Activated CD4-positive, alpha-beta T cell treated with anti-CD3 and anti-CD28 coated beads, Interleukin-10, Interleukin-2, amounts not matched to agents 100 ng/mL and 50 ng/mL, durations not matched to agents 16 hours and 8 hours (primary cell): ENCODE results near the gene MRPL33.
A peak's percentile ranks its signal among the peaks of the same experiment; 100 is the strongest.
"Not testable (repeated sequence)": the region's sequence is repeated elsewhere in the genome, so short reads cannot be mapped to it uniquely, and the experiment has no call there.

Source experiments
- DNase-seq: peaks from one replicate; pipeline ENCODE4 v3.0.0-alpha.2; 2020

Gene MRPL33

GRCh38 chr2:27742571-27742970 is 28.9 kb upstream of the MRPL33 start:
- DNase-seq = no peak

- not testable (repeated sequence) for DNase-seq
These were observed 26.0 kb upstream of the MRPL33 start for GRCh38 chr2:27745494-27745893.

GRCh38 chr2:27746325-27746724 is 25.2 kb upstream of the MRPL33 start:
- no peak for DNase-seq

- no peak for DNase-seq
These were observed 23.6 kb upstream of the MRPL33 start for GRCh38 chr2:27747827-27748352.

GRCh38 chr2:27748803-27749554 is 22.5 kb upstream of the MRPL33 start:
- not testable (repeated sequence) for DNase-seq

GRCh38 chr2:27751377-27751776 is 20.1 kb upstream of the MRPL33 start:
- no peak for DNase-seq

GRCh38 chr2:27752551-27753237 is 18.8 kb upstream of the MRPL33 start:
- no peak for DNase-seq

- DNase-seq = peak; percentile 88
These were observed 17.4 kb upstream of the MRPL33 start for GRCh38 chr2:27754138-27754588.

- no peak for DNase-seq
These were observed 16.7 kb upstream of the MRPL33 start for GRCh38 chr2:27754831-27755230.

- no peak for DNase-seq
These were observed 15.4 kb upstream of the MRPL33 start for GRCh38 chr2:27756091-27756490.

- no peak for DNase-seq
These were observed 14.7 kb upstream of the MRPL33 start for GRCh38 chr2:27756544-27757498.

- no peak for DNase-seq
These were observed 8.3 kb upstream of the MRPL33 start for GRCh38 chr2:27762951-27763906.

- no peak for DNase-seq
These were observed 7.6 kb upstream of the MRPL33 start for GRCh38 chr2:27763907-27764267.

GRCh38 chr2:27764526-27764925 is 7.0 kb upstream of the MRPL33 start:
- not testable (repeated sequence) for DNase-seq

GRCh38 chr2:27765621-27766286 is 5.8 kb upstream of the MRPL33 start:
- DNase-seq = peak; percentile 28

GRCh38 chr2:27766287-27766661 is 5.2 kb upstream of the MRPL33 start:
- no peak for DNase-seq

GRCh38 chr2:27771202-27771547 is 344 bp upstream of the MRPL33 start:
- no peak for DNase-seq

- DNase-seq = no peak
These were observed 1.3 kb downstream of the MRPL33 start for GRCh38 chr2:27772804-27773203.

GRCh38 chr2:27773959-27774358 is 2.4 kb downstream of the MRPL33 start:
- no peak for DNase-seq

- no peak for DNase-seq
These were observed 4.6 kb downstream of the MRPL33 start for GRCh38 chr2:27776097-27776496.

GRCh38 chr2:27776696-27777095 is 5.2 kb downstream of the MRPL33 start:
- DNase-seq = no peak
